Body of pancreas (tissue), 4 donors: ENCODE data around the gene ZBTB33. TPM values are rescaled to one million over a fixed set of nuclear protein-coding genes. Genes with fewer than 3 reads are reported as not detected.

ENCODE experiments used
- ATAC-seq: fragments of 150-250 bp; one replicate; pipeline ENCODE4 v1.9.1; 2016
- DNase-seq, 4 donors: peaks; one replicate each; pipeline ENCODE4 v3.0.0-alpha.2; 2019
- H3K27ac ChIP-seq, 4 donors: fragments of 200-600 bp; sonication (generic); 1 replicate in 3 of 4; 2 replicates in 1 of 4; pipeline versions ENCODE4 v1.5.1 to v1.6.1; 2016 to 2019; ENCODE audit warnings: mild to moderate bottlenecking in 1 of 4, mixed read lengths in 1 of 4, moderate library complexity in 1 of 4
- H3K27me3 ChIP-seq, 2 donors: fragments of 200-600 bp; sonication (generic); one replicate each; pipeline ENCODE4 v1.6.0; 2016; ENCODE audit warnings: mild to moderate bottlenecking in 1 of 2
- H3K36me3 ChIP-seq, 2 donors: fragments of 200-600 bp; sonication (generic); replicated peaks in 1 of 2; 2 replicates each; pipeline ENCODE4 v1.5.1; 2016; ENCODE audit warnings: low read depth in 2 of 2; ENCODE audit not compliant: insufficient read depth in 1 of 2
- H3K4me1 ChIP-seq: fragments of 200-600 bp; sonication (generic); one replicate; pipeline ENCODE4 v1.6.0; 2016
- H3K4me3 ChIP-seq, 2 donors: fragments of 200-600 bp; sonication (generic); 1 replicate in 1 of 2; 2 replicates in 1 of 2; pipeline ENCODE4 v1.5.1; 2016 to 2019
- H3K9me3 ChIP-seq, 3 donors: fragments of 200-600 bp; sonication (generic); 1 replicate in 2 of 3; 2 replicates in 1 of 3; pipeline ENCODE4 v1.5.1; 2016
- POLR2A ChIP-seq, 3 donors: fragments of 450-650 bp; IDR thresholded peaks; one replicate each; pipeline ENCODE4 v1.6.1; 2016; ENCODE audit warnings: antibody characterized with exemption in 3 of 3, mild to moderate bottlenecking in 2 of 3
- WGBS, 2 donors: methylation state at CpG; one replicate each; pipeline ENCODE4 v1.1.5; 2017; 5-methylcytosine and 5-hydroxymethylcytosine counted together
- intact Hi-C: fragments of 100-400 bp; cut with DNase I; formaldehyde crosslinking; loops from one replicate; pipeline ENCODE4 v1.15.1; 2023
- total RNA-seq, 2 donors: library from RNA; depleted of rRNA; stranded (reverse); fragments of >200 nt; gene quantifications; one replicate each; pipeline ENCODE4 v1.1.0, GENCODE V29; 2016
- TF ChIP-seq, protein P1 (sequence below), 7 experiments: fragments of 450-650 bp in 4 of 7; fragments of 200-600 bp in 3 of 7; sonication (generic) in 3 of 7; IDR thresholded peaks; one replicate each; pipeline ENCODE4 v1.5.1; 2016 to 2019; ENCODE audit warnings: antibody characterized with exemption in 7 of 7

The ZBTB33 gene
- total RNA-seq, 2 donors from 2014 or later, result 6.9 to 9.6 TPM

DNA sequence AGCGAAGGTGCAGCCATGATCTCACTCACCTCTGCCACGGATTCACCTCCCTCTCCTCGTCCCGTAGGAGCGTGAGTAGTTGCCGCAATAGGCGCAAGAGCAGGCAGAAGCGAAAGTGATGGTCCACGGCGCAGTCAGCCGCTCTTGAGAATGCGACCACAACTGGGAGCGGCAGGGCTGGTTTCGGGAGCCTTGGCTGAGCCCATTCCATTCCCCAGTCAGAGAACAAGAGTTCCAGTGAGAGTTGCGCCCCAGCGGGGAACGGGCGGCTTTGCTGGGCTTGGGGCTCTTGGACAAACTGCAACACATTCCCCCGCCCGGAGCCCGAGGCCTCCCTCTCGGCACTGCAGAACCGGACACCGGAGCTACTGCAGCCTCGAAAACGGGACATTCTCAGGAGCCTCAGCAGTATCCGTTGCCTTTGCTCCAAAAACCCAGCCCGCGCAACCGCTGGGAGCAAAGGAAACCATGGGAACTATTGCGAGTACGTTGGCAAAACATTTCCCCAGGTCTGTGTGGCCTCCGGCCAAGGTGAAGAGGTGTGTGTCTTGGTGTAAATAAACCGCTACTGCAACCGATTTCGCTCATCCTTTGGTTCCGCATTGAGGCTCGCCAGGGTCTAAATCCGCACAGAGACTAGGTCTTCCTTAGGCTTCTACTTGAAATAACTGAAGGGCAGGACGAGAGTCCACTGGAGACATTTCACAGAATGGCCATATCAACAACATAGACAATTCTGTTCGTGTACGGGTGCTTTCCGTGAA lies 5.7 kb upstream of the ZBTB33 start:
- no peaks in the 10 kb centered on the region for H3K9me3 ChIP-seq
- intact Hi-C loops, result no loop called here
- H3K4me1 ChIP-seq, result peaks cover 17% of the 10 kb centered on the region
- ATAC-seq (peak; percentile 99), DNase-seq (peak; percentile 83 to 87 (median 86))
- 0 to 1% methylated on average over 7 to 43 of the region's 43 CpGs for WGBS, 2 donors
- H3K27me3 ChIP-seq, result no peaks in the 10 kb centered on the region
- peak overlapping the region; percentile 72 to 94 (median 84) for H3K27ac ChIP-seq
- no peaks in the 10 kb centered on the region for H3K36me3 ChIP-seq
- peak overlapping the region; percentile 40 to 62 for H3K4me3 ChIP-seq
- TF ChIP-seq POLR2A (IDR thresholded peaks at IDR 0.05), result peak in 2 of 3 donors; percentile 50 to 66
- TF ChIP-seq, protein P1, sequence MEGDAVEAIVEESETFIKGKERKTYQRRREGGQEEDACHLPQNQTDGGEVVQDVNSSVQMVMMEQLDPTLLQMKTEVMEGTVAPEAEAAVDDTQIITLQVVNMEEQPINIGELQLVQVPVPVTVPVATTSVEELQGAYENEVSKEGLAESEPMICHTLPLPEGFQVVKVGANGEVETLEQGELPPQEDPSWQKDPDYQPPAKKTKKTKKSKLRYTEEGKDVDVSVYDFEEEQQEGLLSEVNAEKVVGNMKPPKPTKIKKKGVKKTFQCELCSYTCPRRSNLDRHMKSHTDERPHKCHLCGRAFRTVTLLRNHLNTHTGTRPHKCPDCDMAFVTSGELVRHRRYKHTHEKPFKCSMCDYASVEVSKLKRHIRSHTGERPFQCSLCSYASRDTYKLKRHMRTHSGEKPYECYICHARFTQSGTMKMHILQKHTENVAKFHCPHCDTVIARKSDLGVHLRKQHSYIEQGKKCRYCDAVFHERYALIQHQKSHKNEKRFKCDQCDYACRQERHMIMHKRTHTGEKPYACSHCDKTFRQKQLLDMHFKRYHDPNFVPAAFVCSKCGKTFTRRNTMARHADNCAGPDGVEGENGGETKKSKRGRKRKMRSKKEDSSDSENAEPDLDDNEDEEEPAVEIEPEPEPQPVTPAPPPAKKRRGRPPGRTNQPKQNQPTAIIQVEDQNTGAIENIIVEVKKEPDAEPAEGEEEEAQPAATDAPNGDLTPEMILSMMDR (IDR thresholded peaks at IDR 0.05), result peak in 1 of 7 experiments; percentile 20

DNA sequence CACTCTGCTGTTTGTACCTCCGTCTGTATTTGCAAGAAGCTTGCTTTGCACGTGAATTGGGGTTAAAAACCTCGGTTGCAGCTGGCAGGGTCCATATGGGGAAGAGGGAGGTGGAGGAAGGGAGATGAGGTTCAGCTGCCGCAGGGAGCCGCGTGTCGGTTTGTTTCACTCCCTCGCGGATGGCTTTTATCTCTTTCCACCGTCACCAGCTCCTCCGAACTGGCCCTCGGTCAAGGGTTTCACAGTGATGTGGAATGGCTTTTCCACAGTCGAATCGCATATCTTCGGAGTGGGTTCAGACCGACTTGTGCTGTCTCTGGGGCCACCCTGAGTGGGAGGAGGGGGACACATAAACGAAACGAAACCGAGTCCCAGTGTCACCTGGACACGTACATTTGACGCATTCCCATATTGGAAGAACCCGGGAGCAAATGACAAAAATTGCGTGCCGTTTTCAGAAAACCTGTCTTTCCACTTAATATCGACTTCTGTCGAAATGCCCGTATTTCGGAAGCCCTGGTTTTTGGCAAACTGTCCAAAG lies 929 bp downstream of the ZBTB33 start:
- 0 to 1% methylated on average over 22 to 28 of the region's 28 CpGs for WGBS, 2 donors
- intact Hi-C loops, result no loop called here
- no peaks in the 10 kb centered on the region for H3K9me3 ChIP-seq

DNA sequence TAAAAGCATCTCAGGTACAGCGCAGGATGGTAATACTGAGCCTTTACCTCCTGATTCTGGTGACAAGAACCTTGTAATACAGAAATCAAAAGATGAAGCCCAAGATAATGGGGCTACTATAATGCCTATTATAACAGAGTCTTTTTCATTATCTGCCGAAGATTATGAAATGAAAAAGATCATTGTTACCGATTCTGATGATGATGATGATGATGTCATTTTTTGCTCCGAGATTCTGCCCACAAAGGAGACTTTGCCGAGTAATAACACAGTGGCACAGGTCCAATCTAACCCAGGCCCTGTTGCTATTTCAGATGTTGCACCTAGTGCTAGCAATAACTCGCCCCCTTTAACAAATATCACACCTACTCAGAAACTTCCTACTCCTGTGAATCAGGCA lies 3.2 kb downstream of the ZBTB33 start:
- intact Hi-C loops, result no loop called here
- Histone ChIP-seq H3K4me1 (no peaks in the 10 kb centered on the region), H3K27ac (no peak overlapping the region), H3K36me3 (no peaks in the 10 kb centered on the region), H3K4me3 (no peak overlapping the region), H3K9me3 (no peaks in the 10 kb centered on the region), H3K27me3 (no peaks in the 10 kb centered on the region)
- DNase-seq, result no peak
- ATAC-seq, result no peak
- TF ChIP-seq, protein P1 (IDR thresholded peaks at IDR 0.05), result no peak
- no peak for TF ChIP-seq POLR2A (IDR thresholded peaks at IDR 0.05)
- 89 to 95% methylated on average over 4 to 6 of the region's 6 CpGs for WGBS, 2 donors

More for the DNA sequence above, 929 bp downstream of the ZBTB33 start:
- no peaks in the 10 kb centered on the region for H3K27me3 ChIP-seq
- no peak for ATAC-seq
- DNase-seq, result peak; percentile 16 to 30 (median 20)
- peak overlapping the region; percentile 70 to 95 (median 88) for H3K27ac ChIP-seq
- no peaks in the 10 kb centered on the region for H3K4me1 ChIP-seq
- TF ChIP-seq POLR2A (IDR thresholded peaks at IDR 0.05), result no peak
- TF ChIP-seq, protein P1 (IDR thresholded peaks at IDR 0.05), result no peak
- peak overlapping the region; percentile 29 to 65 for H3K4me3 ChIP-seq
- H3K36me3 ChIP-seq, result no peaks in the 10 kb centered on the region

DNA sequence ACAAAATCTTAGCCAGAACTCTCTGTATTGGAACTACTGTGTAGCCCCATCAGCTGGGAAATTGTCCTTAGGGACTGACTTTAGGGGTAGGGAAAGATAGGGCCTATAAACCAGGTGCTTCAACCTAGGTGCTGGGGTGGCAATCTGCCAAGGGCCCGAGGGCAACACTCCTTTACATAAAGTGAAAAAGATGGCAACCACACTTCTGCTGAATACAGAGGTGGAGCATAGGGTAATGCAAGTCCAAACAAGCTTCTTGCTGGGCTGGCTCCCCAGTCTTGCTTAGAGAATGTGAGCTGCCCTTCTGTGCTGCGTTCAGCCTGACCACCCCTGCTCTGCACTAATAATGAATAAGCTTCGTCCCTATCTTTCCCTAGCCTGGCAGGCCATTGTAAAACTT lies 9.8 kb downstream of the ZBTB33 start:
- peak in 1 of 4 donors; percentile 20 for DNase-seq

More for the DNA sequence above, 9.8 kb downstream of the ZBTB33 start:
- intact Hi-C loops, result no loop called here
- Histone ChIP-seq H3K4me3 (no peak overlapping the region), H3K27ac (no peak overlapping the region), H3K27me3 (no peaks in the 10 kb centered on the region), H3K36me3 (no peaks in the 10 kb centered on the region), H3K9me3 (no peaks in the 10 kb centered on the region), H3K4me1 (no peaks in the 10 kb centered on the region)
- no peak for ATAC-seq
- TF ChIP-seq, protein P1 (IDR thresholded peaks at IDR 0.05), result no peak
- no peak for TF ChIP-seq POLR2A (IDR thresholded peaks at IDR 0.05)
- WGBS, 2 donors, result 59 to 73% methylated on average over 3 of the region's 3 CpGs
